ENCODE measurements around the gene FIGN. TPM values are rescaled to one million over a fixed set of nuclear protein-coding genes. Genes with fewer than 3 reads are reported as not detected.

Gene FIGN
- polyA plus RNA-seq, 1 donor: 1.3 TPM

DNA sequence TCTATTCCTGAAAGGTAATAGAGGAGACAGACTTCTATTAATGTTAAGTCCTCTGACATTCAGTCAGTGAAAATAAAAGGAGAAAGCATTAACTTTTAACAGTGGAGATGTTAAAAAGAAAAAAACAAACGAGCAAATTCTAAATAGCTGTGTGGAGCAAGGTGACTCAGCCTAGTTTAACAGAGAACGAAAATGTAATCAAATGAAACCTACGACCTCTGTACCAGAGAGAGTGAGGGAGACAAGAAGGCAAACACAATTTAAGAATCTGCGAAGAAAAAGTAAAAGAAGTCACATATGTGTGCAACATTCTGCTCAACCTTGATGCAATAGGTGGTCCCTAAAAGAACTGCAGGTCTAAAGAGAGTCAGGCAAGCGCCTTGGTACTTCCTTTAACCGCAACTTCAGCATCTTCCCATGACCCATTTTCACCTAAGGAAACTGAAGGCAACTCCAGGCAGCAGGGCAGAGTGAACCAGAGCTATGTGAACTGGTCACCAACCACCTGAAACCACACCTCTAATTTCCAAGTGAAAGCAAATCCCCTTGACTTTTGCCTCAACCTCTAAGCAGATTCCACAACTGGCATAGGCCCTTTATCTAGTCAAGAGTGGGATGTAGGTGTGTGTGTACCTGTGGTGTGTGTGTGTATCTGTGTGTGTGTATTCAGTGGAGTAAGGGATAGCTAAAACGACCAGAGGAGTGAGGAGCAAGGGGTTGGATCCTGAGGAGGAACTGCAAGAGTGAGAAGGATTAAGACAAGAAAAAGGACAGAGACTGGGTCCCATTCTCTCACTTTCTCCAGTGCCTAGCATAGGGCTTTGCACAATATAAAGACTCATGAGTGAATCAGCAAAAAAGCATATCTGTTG lies 43.0 kb downstream of the FIGN start:
- DNase-seq: no peak
- no peak overlapping the region for H3K4me3 ChIP-seq (ENCODE audit: low read length)
- H3K4me1 ChIP-seq (ENCODE audit: control insufficient read depth, insufficient read depth, low read length): no peaks in the 10 kb centered on the region
- 17% methylated on average over 2 of the region's 7 CpGs for WGBS (ENCODE audit: insufficient coverage, low lambda C conversion rate)
- H3K36me3 ChIP-seq (ENCODE audit: control insufficient read depth, insufficient read depth, low read length): no peaks in the 10 kb centered on the region
- H3K9me3 ChIP-seq (ENCODE audit: control insufficient read depth, low read depth, low read length): no peaks in the 10 kb centered on the region
- no peak overlapping the region for H3K27ac ChIP-seq (ENCODE audit: low read length)
- H3K27me3 ChIP-seq (ENCODE audit: control insufficient read depth, insufficient read depth, low read length): no peaks in the 10 kb centered on the region

DNA sequence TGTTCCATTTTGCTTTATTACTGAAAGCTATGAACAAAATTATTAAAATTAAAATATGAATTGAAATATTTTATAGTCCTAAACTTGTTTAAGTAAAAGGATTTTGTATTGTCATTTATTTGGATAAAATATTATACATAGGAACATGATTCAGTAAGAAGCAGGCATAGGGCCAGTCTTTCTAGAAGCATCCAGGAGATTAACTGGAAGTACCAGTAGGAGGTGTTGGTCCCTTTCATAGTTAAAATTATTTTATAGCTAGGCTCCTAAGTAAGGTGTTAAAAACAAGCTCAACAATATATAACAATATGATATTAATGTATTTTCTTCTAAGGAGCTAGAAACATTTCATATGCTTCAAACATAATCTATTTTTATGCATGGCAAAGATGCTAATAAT lies 43.7 kb downstream of the FIGN start:
- Histone ChIP-seq H3K4me3 (ENCODE audit: low read length) (no peak overlapping the region), H3K4me1 (ENCODE audit: control insufficient read depth, insufficient read depth, low read length) (no peaks in the 10 kb centered on the region), H3K9me3 (ENCODE audit: control insufficient read depth, low read depth, low read length) (no peaks in the 10 kb centered on the region), H3K27me3 (ENCODE audit: control insufficient read depth, insufficient read depth, low read length) (no peaks in the 10 kb centered on the region), H3K36me3 (ENCODE audit: control insufficient read depth, insufficient read depth, low read length) (no peaks in the 10 kb centered on the region), H3K27ac (ENCODE audit: low read length) (no peak overlapping the region)
- no peak for DNase-seq

DNA sequence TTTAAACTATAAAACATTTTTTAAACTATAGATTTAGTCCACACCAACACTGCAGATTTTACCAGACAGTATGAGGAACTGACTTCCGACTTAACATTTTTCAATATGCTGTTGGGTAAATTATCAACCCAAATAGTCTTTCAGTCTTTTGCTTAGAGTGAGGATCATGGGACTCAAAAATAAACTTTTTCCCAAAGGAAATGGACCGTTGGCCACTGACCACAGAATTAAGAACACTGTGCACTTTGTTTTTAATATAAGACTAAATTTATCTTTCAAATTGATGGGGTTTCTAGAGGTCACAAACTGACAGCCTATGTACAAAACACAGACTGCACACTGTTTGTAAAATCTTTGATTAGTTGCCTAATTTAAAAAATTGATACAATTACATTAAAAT lies 44.9 kb downstream of the FIGN start:
- Histone ChIP-seq H3K27me3 (ENCODE audit: control insufficient read depth, insufficient read depth, low read length) (no peaks in the 10 kb centered on the region), H3K9me3 (ENCODE audit: control insufficient read depth, low read depth, low read length) (no peaks in the 10 kb centered on the region), H3K36me3 (ENCODE audit: control insufficient read depth, insufficient read depth, low read length) (no peaks in the 10 kb centered on the region), H3K27ac (ENCODE audit: low read length) (no peak overlapping the region), H3K4me3 (ENCODE audit: low read length) (no peak overlapping the region), H3K4me1 (ENCODE audit: control insufficient read depth, insufficient read depth, low read length) (no peaks in the 10 kb centered on the region)
- DNase-seq: no peak
- WGBS (ENCODE audit: insufficient coverage, low lambda C conversion rate): 83% methylated on average over 1 of the region's 2 CpGs

- Histone ChIP-seq H3K9me3 (ENCODE audit: control insufficient read depth, low read depth, low read length) (no peaks in the 10 kb centered on the region), H3K4me3 (ENCODE audit: low read length) (no peak overlapping the region), H3K27me3 (ENCODE audit: control insufficient read depth, insufficient read depth, low read length) (no peaks in the 10 kb centered on the region), H3K27ac (ENCODE audit: low read length) (no peak overlapping the region), H3K36me3 (ENCODE audit: control insufficient read depth, insufficient read depth, low read length) (no peaks in the 10 kb centered on the region), H3K4me1 (ENCODE audit: control insufficient read depth, insufficient read depth, low read length) (no peaks in the 10 kb centered on the region)
- DNase-seq: no peak
- no CpG with 5 or more reads among the region's 1 CpG for WGBS (ENCODE audit: insufficient coverage, low lambda C conversion rate)
These were observed 48.6 kb downstream of the FIGN start for GRCh38 chr2:163687217-163687616.

- Histone ChIP-seq H3K27ac (ENCODE audit: low read length) (no peak overlapping the region), H3K36me3 (ENCODE audit: control insufficient read depth, insufficient read depth, low read length) (no peaks in the 10 kb centered on the region), H3K27me3 (ENCODE audit: control insufficient read depth, insufficient read depth, low read length) (no peaks in the 10 kb centered on the region), H3K4me1 (ENCODE audit: control insufficient read depth, insufficient read depth, low read length) (no peaks in the 10 kb centered on the region), H3K4me3 (ENCODE audit: low read length) (no peak overlapping the region), H3K9me3 (ENCODE audit: control insufficient read depth, low read depth, low read length) (no peaks in the 10 kb centered on the region)
- DNase-seq: no peak
- 100% methylated on average over 1 of the region's 4 CpGs for WGBS (ENCODE audit: insufficient coverage, low lambda C conversion rate)
These were observed 49.5 kb downstream of the FIGN start for GRCh38 chr2:163686289-163686688.

GRCh38 chr2:163682695-163683094 lies 53.1 kb downstream of the FIGN start:
- Histone ChIP-seq H3K27me3 (ENCODE audit: control insufficient read depth, insufficient read depth, low read length) (no peaks in the 10 kb centered on the region), H3K27ac (ENCODE audit: low read length) (no peak overlapping the region), H3K4me1 (ENCODE audit: control insufficient read depth, insufficient read depth, low read length) (no peaks in the 10 kb centered on the region), H3K4me3 (ENCODE audit: low read length) (no peak overlapping the region), H3K9me3 (ENCODE audit: control insufficient read depth, low read depth, low read length) (no peaks in the 10 kb centered on the region), H3K36me3 (ENCODE audit: control insufficient read depth, insufficient read depth, low read length) (no peaks in the 10 kb centered on the region)
- DNase-seq: no peak
- WGBS (ENCODE audit: insufficient coverage, low lambda C conversion rate): no CpG with 5 or more reads among the region's 1 CpG

GRCh38 chr2:163681745-163682144 lies 54.1 kb downstream of the FIGN start:
- Histone ChIP-seq H3K4me3 (ENCODE audit: low read length) (no peak overlapping the region), H3K9me3 (ENCODE audit: control insufficient read depth, low read depth, low read length) (no peaks in the 10 kb centered on the region), H3K36me3 (ENCODE audit: control insufficient read depth, insufficient read depth, low read length) (no peaks in the 10 kb centered on the region), H3K27me3 (ENCODE audit: control insufficient read depth, insufficient read depth, low read length) (no peaks in the 10 kb centered on the region), H3K27ac (ENCODE audit: low read length) (no peak overlapping the region), H3K4me1 (ENCODE audit: control insufficient read depth, insufficient read depth, low read length) (no peaks in the 10 kb centered on the region)
- DNase-seq: no peak
- WGBS (ENCODE audit: insufficient coverage, low lambda C conversion rate): 100% methylated on average over 1 of the region's 5 CpGs

GRCh38 chr2:163675388-163675787 lies 60.4 kb downstream of the FIGN start:
- Histone ChIP-seq H3K27me3 (ENCODE audit: control insufficient read depth, insufficient read depth, low read length) (no peaks in the 10 kb centered on the region), H3K4me1 (ENCODE audit: control insufficient read depth, insufficient read depth, low read length) (no peaks in the 10 kb centered on the region), H3K36me3 (ENCODE audit: control insufficient read depth, insufficient read depth, low read length) (no peaks in the 10 kb centered on the region), H3K9me3 (ENCODE audit: control insufficient read depth, low read depth, low read length) (no peaks in the 10 kb centered on the region), H3K4me3 (ENCODE audit: low read length) (no peak overlapping the region), H3K27ac (ENCODE audit: low read length) (no peak overlapping the region)
- DNase-seq: no peak
- 100% methylated on average over 1 of the region's 2 CpGs for WGBS (ENCODE audit: insufficient coverage, low lambda C conversion rate)

GRCh38 chr2:163673522-163673921 lies 62.3 kb downstream of the FIGN start:
- Histone ChIP-seq H3K9me3 (ENCODE audit: control insufficient read depth, low read depth, low read length) (no peaks in the 10 kb centered on the region), H3K4me3 (ENCODE audit: low read length) (no peak overlapping the region), H3K4me1 (ENCODE audit: control insufficient read depth, insufficient read depth, low read length) (no peaks in the 10 kb centered on the region), H3K36me3 (ENCODE audit: control insufficient read depth, insufficient read depth, low read length) (no peaks in the 10 kb centered on the region), H3K27me3 (ENCODE audit: control insufficient read depth, insufficient read depth, low read length) (no peaks in the 10 kb centered on the region), H3K27ac (ENCODE audit: low read length) (no peak overlapping the region)
- no CpG with 5 or more reads among the region's 2 CpGs for WGBS (ENCODE audit: insufficient coverage, low lambda C conversion rate)
- no peak for DNase-seq

DNA sequence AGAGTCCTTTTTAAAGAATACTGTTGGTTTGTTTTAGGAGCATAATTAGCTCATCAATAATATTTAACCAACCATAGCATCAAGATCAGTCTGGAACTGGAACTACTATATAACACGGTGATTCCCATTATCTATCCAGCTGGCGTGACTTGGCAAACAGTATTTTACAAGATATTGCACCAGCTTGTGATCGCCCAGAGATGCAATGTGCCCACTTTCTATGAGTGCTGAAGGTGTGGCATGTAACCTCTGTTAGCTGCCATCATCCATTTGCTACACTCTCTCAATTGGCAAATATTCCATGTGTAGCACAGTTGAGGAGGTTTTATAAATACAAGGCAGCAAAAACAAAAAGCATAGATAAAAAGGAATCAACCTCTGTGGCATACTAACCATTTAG lies 64.9 kb downstream of the FIGN start:
- Histone ChIP-seq H3K4me1 (ENCODE audit: control insufficient read depth, insufficient read depth, low read length) (no peaks in the 10 kb centered on the region), H3K9me3 (ENCODE audit: control insufficient read depth, low read depth, low read length) (no peaks in the 10 kb centered on the region), H3K4me3 (ENCODE audit: low read length) (no peak overlapping the region), H3K27ac (ENCODE audit: low read length) (no peak overlapping the region), H3K36me3 (ENCODE audit: control insufficient read depth, insufficient read depth, low read length) (no peaks in the 10 kb centered on the region), H3K27me3 (ENCODE audit: control insufficient read depth, insufficient read depth, low read length) (no peaks in the 10 kb centered on the region)
- no peak for DNase-seq
- WGBS (ENCODE audit: insufficient coverage, low lambda C conversion rate): no CpG with 5 or more reads among the region's 3 CpGs

DNA sequence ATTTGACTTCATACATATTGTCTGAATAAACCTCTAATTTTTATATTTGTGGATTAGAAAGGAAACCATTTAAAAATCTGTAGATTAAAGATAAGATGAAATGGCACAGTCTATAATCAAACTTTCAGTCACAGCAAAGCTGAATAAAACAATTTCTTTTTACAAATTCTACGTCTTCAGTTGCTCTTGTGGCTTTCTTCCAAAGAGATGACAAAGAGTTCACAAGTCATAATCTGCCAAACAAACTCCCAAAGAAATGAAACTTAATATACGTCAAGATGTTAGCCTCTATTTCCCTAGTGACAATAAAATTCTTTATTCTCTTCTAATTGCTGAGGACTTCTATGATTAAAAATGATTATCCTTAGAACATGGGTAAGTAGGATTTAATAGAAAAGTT lies 66.3 kb downstream of the FIGN start:
- Histone ChIP-seq H3K9me3 (ENCODE audit: control insufficient read depth, low read depth, low read length) (no peaks in the 10 kb centered on the region), H3K36me3 (ENCODE audit: control insufficient read depth, insufficient read depth, low read length) (no peaks in the 10 kb centered on the region), H3K27me3 (ENCODE audit: control insufficient read depth, insufficient read depth, low read length) (no peaks in the 10 kb centered on the region), H3K27ac (ENCODE audit: low read length) (no peak overlapping the region), H3K4me3 (ENCODE audit: low read length) (no peak overlapping the region), H3K4me1 (ENCODE audit: control insufficient read depth, insufficient read depth, low read length) (no peaks in the 10 kb centered on the region)
- WGBS (ENCODE audit: insufficient coverage, low lambda C conversion rate): 100% methylated on average over 2 of the region's 2 CpGs
- DNase-seq: no peak
